ENCODE measurements around the gene ARHGEF17.

- no peak for TF ChIP-seq CTCF (conservative IDR thresholded peaks at IDR 0.05 in 1 of 2, IDR thresholded peaks at IDR 0.05 in 1 of 2; ENCODE audit: low read depth in 1 of 2, low read length in 2 of 2)
- TF ChIP-seq EZH2 (IDR thresholded peaks at IDR 0.05; ENCODE audit: low read length, missing control alignments), result no peak
These were observed 77.9 kb downstream of the ARHGEF17 start for GRCh38 chr11:73386016-73386415.
